Fibroblast of pulmonary artery (primary cell): ENCODE measurements around the gene SCAMP4.

Source experiments
- DNase-seq: peaks from one replicate; pipeline ENCODE4 v3.0.0-alpha.2; 2010; ENCODE audit warnings: low read depth
- H3K4me3 ChIP-seq: replicated peaks from 2 replicates; pipeline ENCODE4 v1.5.1; 2011; ENCODE audit warnings: low read depth, mild to moderate bottlenecking, control low read depth, low read length, moderate library complexity
- CTCF ChIP-seq: IDR thresholded peaks from 2 replicates; pipeline ENCODE4 v1.5.1; 2011; ENCODE audit warnings: mild to moderate bottlenecking, control low read depth, low read length, inconsistent platforms; ENCODE audit errors: missing control alignments

SCAMP4 gene

GRCh38 chr19:1859331-1859781, 45.8 kb upstream of the SCAMP4 start:
- DNase-seq, result no peak
- H3K4me3 ChIP-seq, result no peak overlapping the region
- TF ChIP-seq CTCF, result no peak

- DNase-seq, result peak; percentile 85
- peak overlapping the region; percentile 69 for H3K4me3 ChIP-seq
- no peak for TF ChIP-seq CTCF
These were observed 45.0 kb upstream of the SCAMP4 start for GRCh38 chr19:1860042-1860775.

GRCh38 chr19:1860821-1861598, 44.2 kb upstream of the SCAMP4 start:
- DNase-seq, result no peak
- no peak for TF ChIP-seq CTCF
- peak overlapping the region; percentile 69 for H3K4me3 ChIP-seq

- no peak for DNase-seq
- no peak for TF ChIP-seq CTCF
- peak overlapping the region; percentile 69 for H3K4me3 ChIP-seq
These were observed 43.6 kb upstream of the SCAMP4 start for GRCh38 chr19:1861599-1862031.

- no peak for DNase-seq
These were observed 43.2 kb upstream of the SCAMP4 start for GRCh38 chr19:1862068-1862423.

More at GRCh38 chr19:1862068-1862423, 43.2 kb upstream of the SCAMP4 start:
- no peak for TF ChIP-seq CTCF
- H3K4me3 ChIP-seq, result peak overlapping the region; percentile 69
